ENCODE results near the gene CMTM1.

GRCh38 chr16:66538910-66539309 is 27.3 kb upstream of the CMTM1 start:
- TF ChIP-seq CTCF (IDR thresholded peaks at IDR 0.05): no peak
- TF ChIP-seq POLR2A (IDR thresholded peaks at IDR 0.05): no peak

Measured in right lobe of liver (tissue), 4 donors.